ENCODE data around the gene CR1L. TPM values are rescaled to one million over a fixed set of nuclear protein-coding genes. Genes with fewer than 3 reads are reported as not detected.
A peak's percentile ranks its signal among the peaks of the same experiment; 100 is the strongest.

CR1L gene
- total and polyA plus RNA-seq, 2 donors (not counting 1 experiment from before 2014, with no cell fraction given), result not detected

GRCh38 chr1:207695891-207696290, 51.0 kb downstream of the CR1L start:
- H4K20me1 ChIP-seq (ENCODE audit: control insufficient read depth, extremely low read depth, insufficient read depth, low read length), result no peaks in the 10 kb centered on the region
- H3K79me2 ChIP-seq (ENCODE audit: control insufficient read depth, insufficient read depth, low read length), result no peaks in the 10 kb centered on the region
- no peak overlapping the region for H3K9ac ChIP-seq (ENCODE audit: insufficient read depth, low read length)
- no peak overlapping the region for H3K4me2 ChIP-seq (ENCODE audit: extremely low read depth, insufficient read depth, low read length)
- no peaks in the 10 kb centered on the region for H3K27me3 ChIP-seq (ENCODE audit: control insufficient read depth, insufficient read depth, low read length)
- H3K4me3 ChIP-seq (replicated peaks in 1 of 4; ENCODE audit: control extremely low read depth in 1 of 4, insufficient read depth in 1 of 4, low read depth in 3 of 4, low read length in 4 of 4), result no peak overlapping the region
- no peaks in the 10 kb centered on the region for H3K4me1 ChIP-seq (ENCODE audit: control insufficient read depth, extremely low read depth, insufficient read depth, low read length)
- H3K9me3 ChIP-seq (ENCODE audit: control insufficient read depth, insufficient read depth, low read depth, low read length), result no peaks in the 10 kb centered on the region
- no peak for TF ChIP-seq CTCF (conservative IDR thresholded peaks at IDR 0.05 in 1 of 2, IDR thresholded peaks at IDR 0.05 in 1 of 2; ENCODE audit: low read depth in 1 of 2, low read length in 2 of 2)
- no peak for TF ChIP-seq EZH2 (IDR thresholded peaks at IDR 0.05; ENCODE audit: low read length, missing control alignments)
- DNase-seq (ENCODE audit: low read depth in 2 of 2), result no peak
- H3K36me3 ChIP-seq (ENCODE audit: control insufficient read depth, insufficient read depth, low read length), result no peaks in the 10 kb centered on the region
- H2AFZ ChIP-seq (ENCODE audit: low read length), result no peak overlapping the region
- no peak overlapping the region for H3K27ac ChIP-seq (ENCODE audit: insufficient read depth, low read length)

- Histone ChIP-seq H2AFZ (ENCODE audit: low read length) (no peak overlapping the region), H3K9me3 (ENCODE audit: control insufficient read depth, insufficient read depth, low read depth, low read length) (no peaks in the 10 kb centered on the region)
- DNase-seq (ENCODE audit: low read depth in 2 of 2), result peak; percentile 41 to 67
Measured at GRCh38 chr1:207698822-207699483, 54.0 kb downstream of the CR1L start.

GRCh38 chr1:207702317-207702716, 57.4 kb downstream of the CR1L start:
- no peak for DNase-seq (ENCODE audit: low read depth in 2 of 2)

More at GRCh38 chr1:207698822-207699483, 54.0 kb downstream of the CR1L start:
- Histone ChIP-seq H3K4me1 (ENCODE audit: control insufficient read depth, extremely low read depth, insufficient read depth, low read length) (no peaks in the 10 kb centered on the region), H3K27ac (ENCODE audit: insufficient read depth, low read length) (no peak overlapping the region), H3K4me3 (replicated peaks in 1 of 4; ENCODE audit: control extremely low read depth in 1 of 4, insufficient read depth in 1 of 4, low read depth in 3 of 4, low read length in 4 of 4) (no peak overlapping the region), H3K9ac (ENCODE audit: insufficient read depth, low read length) (no peak overlapping the region), H3K36me3 (ENCODE audit: control insufficient read depth, insufficient read depth, low read length) (no peaks in the 10 kb centered on the region), H3K27me3 (ENCODE audit: control insufficient read depth, insufficient read depth, low read length) (no peaks in the 10 kb centered on the region), H3K4me2 (ENCODE audit: extremely low read depth, insufficient read depth, low read length) (no peak overlapping the region), H3K79me2 (ENCODE audit: control insufficient read depth, insufficient read depth, low read length) (no peaks in the 10 kb centered on the region), H4K20me1 (ENCODE audit: control insufficient read depth, extremely low read depth, insufficient read depth, low read length) (no peaks in the 10 kb centered on the region)
- TF ChIP-seq CTCF (conservative IDR thresholded peaks at IDR 0.05 in 1 of 2, IDR thresholded peaks at IDR 0.05 in 1 of 2; ENCODE audit: low read depth in 1 of 2, low read length in 2 of 2) (peak; percentile 72 to 81), EZH2 (IDR thresholded peaks at IDR 0.05; ENCODE audit: low read length, missing control alignments) (no peak)

More at GRCh38 chr1:207702317-207702716, 57.4 kb downstream of the CR1L start:
- no peaks in the 10 kb centered on the region for H4K20me1 ChIP-seq (ENCODE audit: control insufficient read depth, extremely low read depth, insufficient read depth, low read length)
- no peaks in the 10 kb centered on the region for H3K9me3 ChIP-seq (ENCODE audit: control insufficient read depth, insufficient read depth, low read depth, low read length)
- H2AFZ ChIP-seq (ENCODE audit: low read length), result no peak overlapping the region
- no peaks in the 10 kb centered on the region for H3K27me3 ChIP-seq (ENCODE audit: control insufficient read depth, insufficient read depth, low read length)
- no peak overlapping the region for H3K27ac ChIP-seq (ENCODE audit: insufficient read depth, low read length)
- no peaks in the 10 kb centered on the region for H3K79me2 ChIP-seq (ENCODE audit: control insufficient read depth, insufficient read depth, low read length)
- no peak for TF ChIP-seq CTCF (conservative IDR thresholded peaks at IDR 0.05 in 1 of 2, IDR thresholded peaks at IDR 0.05 in 1 of 2; ENCODE audit: low read depth in 1 of 2, low read length in 2 of 2)
- TF ChIP-seq EZH2 (IDR thresholded peaks at IDR 0.05; ENCODE audit: low read length, missing control alignments), result no peak
- no peaks in the 10 kb centered on the region for H3K36me3 ChIP-seq (ENCODE audit: control insufficient read depth, insufficient read depth, low read length)
- H3K9ac ChIP-seq (ENCODE audit: insufficient read depth, low read length), result no peak overlapping the region
- no peak overlapping the region for H3K4me3 ChIP-seq (replicated peaks in 1 of 4; ENCODE audit: control extremely low read depth in 1 of 4, insufficient read depth in 1 of 4, low read depth in 3 of 4, low read length in 4 of 4)
- no peak overlapping the region for H3K4me2 ChIP-seq (ENCODE audit: extremely low read depth, insufficient read depth, low read length)
- H3K4me1 ChIP-seq (ENCODE audit: control insufficient read depth, extremely low read depth, insufficient read depth, low read length), result no peaks in the 10 kb centered on the region
